OCI-LY7 (cell line): ENCODE measurements around the gene MTSS2. TPM values are rescaled to one million over a fixed set of nuclear protein-coding genes. Genes with fewer than 3 reads are reported as not detected.

Experiments
- BruUV-seq: library from RNA; stranded (reverse); fragments of 400-500 nt; replicated peaks from 2 replicates; lab custom pipeline; 2021; lab: Mats Ljungman, UMichigan
- CTCF ChIA-PET: fragments of 300-600 bp; sonication (Branson Sonifier 250); formaldehyde crosslinking; loops from one replicate; lab custom pipeline; 2022; ENCODE audit warnings: antibody characterized with exemption; ENCODE audit not compliant: unreplicated experiment; lab: Charles Lee
- POLR2A ChIA-PET: fragments of 300-600 bp; sonication (Branson Sonifier 250); formaldehyde crosslinking; loops from one replicate; lab custom pipeline; 2022; ENCODE audit warnings: antibody characterized with exemption; lab: Charles Lee
- DNase-seq: peaks from one replicate; pipeline ENCODE4 v3.0.0-alpha.2; 2015; ENCODE audit warnings: low spot score
- H2AFZ ChIP-seq: fragments of 200-600 bp; sonication (generic), shearing (Covaris generic); 2 replicates; pipeline ENCODE4 v1.6.1; 2014; ENCODE audit warnings: mild to moderate bottlenecking, antibody characterized with exemption, low read length, moderate library complexity
- H3K27ac ChIP-seq: fragments of 200-600 bp; sonication (generic); 2 replicates; pipeline ENCODE4 v1.5.1; 2014; ENCODE audit warnings: mixed run types, low read depth, mild to moderate bottlenecking, moderate library complexity, low read length, inconsistent platforms; ENCODE audit not compliant: poor library complexity, severe bottlenecking
- H3K36me3 ChIP-seq: fragments of 200-600 bp; sonication (generic); 2 replicates; pipeline ENCODE4 v1.6.1; 2014; ENCODE audit warnings: mild to moderate bottlenecking, antibody characterized with exemption, low read length, moderate library complexity, mixed read lengths; ENCODE audit not compliant: insufficient read depth
- H3K4me1 ChIP-seq: fragments of 200-600 bp; sonication (generic); 2 replicates; pipeline ENCODE4 v1.5.1; 2014; ENCODE audit warnings: mild to moderate bottlenecking, low read length; ENCODE audit not compliant: insufficient read depth, poor library complexity, severe bottlenecking
- H3K4me2 ChIP-seq: fragments of 200-600 bp; sonication (generic); 2 replicates; pipeline ENCODE4 v1.6.1; 2014; ENCODE audit warnings: mild to moderate bottlenecking, low read length
- H3K4me3 ChIP-seq: fragments of 200-600 bp; sonication (generic); 2 replicates; pipeline ENCODE4 v1.5.1; 2014; ENCODE audit warnings: mild to moderate bottlenecking, low read depth, low read length; ENCODE audit not compliant: poor library complexity, severe bottlenecking
- H3K79me2 ChIP-seq: fragments of 200-600 bp; sonication (generic); 2 replicates; pipeline ENCODE4 v1.6.1; 2016; ENCODE audit warnings: low read depth, mild to moderate bottlenecking, low read length, moderate library complexity, mixed read lengths; ENCODE audit not compliant: insufficient read depth
- H3K9me2 ChIP-seq: fragments of 200-600 bp; sonication (generic); 2 replicates; pipeline ENCODE4 v1.6.1; 2016; ENCODE audit warnings: mild to moderate bottlenecking, low read length, mixed read lengths; ENCODE audit not compliant: insufficient read depth
- H3K9me3 ChIP-seq: fragments of 200-600 bp; sonication (generic); 2 replicates; pipeline ENCODE4 v1.6.1; 2014; ENCODE audit warnings: mild to moderate bottlenecking, mixed run types, low read length, mixed read lengths
- H4K20me1 ChIP-seq: fragments of 200-600 bp; sonication (generic); 2 replicates; pipeline ENCODE4 v1.6.1; 2014; ENCODE audit warnings: mild to moderate bottlenecking, antibody characterized with exemption, low read length, moderate library complexity, mixed read lengths; ENCODE audit not compliant: insufficient read depth
- EZH2phosphoT487 ChIP-seq: fragments of 200-600 bp; sonication (generic); IDR thresholded peaks from 2 replicates; pipeline ENCODE4 v1.6.1; 2018; ENCODE audit warnings: low read depth, borderline replicate concordance, mild to moderate bottlenecking, mixed run types, antibody characterized with exemption, low read length, moderate library complexity, mixed read lengths
- intact Hi-C: fragments of 100-400 bp; cut with micrococcal nuclease; formaldehyde crosslinking; loops from one replicate; pipeline ENCODE4 v1.10.0; 2022; ENCODE audit not compliant: unreplicated experiment
- total RNA-seq, 2 experiments: library from RNA; depleted of rRNA in 1 of 2; stranded (reverse); fragments of >200 nt in 1 of 2; shearing (Covaris generic) in 1 of 2; gene quantifications; 2 replicates each; pipeline ENCODE4 v1.2.3, GENCODE V29; 2014 to 2022
- TF ChIP-seq, protein P1 (sequence below): fragments of 200-600 bp; sonication (generic); conservative IDR thresholded peaks from 2 replicates; pipeline ENCODE4 v1.5.1; 2014; ENCODE audit warnings: mild to moderate bottlenecking, antibody characterized with exemption, low read length, moderate library complexity, mixed read lengths

The MTSS2 gene
- total RNA-seq, 2 experiments from 2014 or later, result 0.17 to 0.19 TPM

DNA sequence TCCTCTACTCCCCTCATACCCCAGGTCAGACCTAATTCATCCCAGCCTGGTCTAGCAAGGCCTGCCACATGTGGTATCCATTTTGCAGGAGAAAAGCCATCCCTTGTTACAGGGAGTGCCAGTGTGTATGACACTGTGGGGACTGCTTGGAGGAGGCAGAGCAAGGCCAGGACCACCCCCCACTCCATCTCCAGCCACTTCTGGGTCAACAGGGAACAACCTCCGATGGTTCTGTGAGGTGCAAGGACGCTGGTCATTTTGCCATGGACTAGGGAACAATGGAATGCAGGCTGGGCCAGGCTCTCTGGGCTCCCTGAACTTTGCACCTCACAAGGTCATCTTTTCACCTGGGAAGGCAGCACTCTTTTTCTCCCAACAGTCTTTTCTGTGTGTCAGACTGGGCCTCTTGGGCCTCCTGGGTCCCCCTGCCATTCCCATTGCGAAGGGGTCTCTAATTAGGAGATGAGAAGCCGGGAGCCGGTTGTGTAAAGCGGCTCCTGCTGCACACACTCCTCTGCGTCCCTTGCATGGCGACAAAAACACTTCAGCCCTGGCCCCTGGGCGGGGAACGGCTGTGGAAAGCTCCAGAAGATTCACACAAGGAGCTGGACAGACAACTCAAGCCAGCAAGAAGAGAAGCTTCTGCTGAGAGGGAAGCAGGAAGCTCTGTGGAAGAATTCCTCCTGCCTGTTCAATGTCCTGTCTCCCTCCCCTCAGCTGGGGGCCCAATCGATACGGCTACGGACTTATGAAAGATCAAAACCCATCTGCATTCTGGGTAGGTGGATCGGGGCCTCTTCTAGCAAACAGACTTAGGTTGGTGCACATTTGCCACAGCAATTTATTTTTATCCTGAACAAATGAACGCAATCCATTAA lies 38.5 kb upstream of the MTSS2 start:
- Histone ChIP-seq H3K36me3 (peaks cover 34% of the 10 kb centered on the region), H3K4me1 (no peaks in the 10 kb centered on the region), H3K9me3 (no peaks in the 10 kb centered on the region), H2AFZ (no peak overlapping the region), H3K4me3 (no peak overlapping the region), H4K20me1 (no peaks in the 10 kb centered on the region), H3K9me2 (no peaks in the 10 kb centered on the region), H3K79me2 (no peaks in the 10 kb centered on the region), H3K4me2 (no peak overlapping the region), H3K27ac (no peak overlapping the region)
- TF ChIP-seq, protein P1, sequence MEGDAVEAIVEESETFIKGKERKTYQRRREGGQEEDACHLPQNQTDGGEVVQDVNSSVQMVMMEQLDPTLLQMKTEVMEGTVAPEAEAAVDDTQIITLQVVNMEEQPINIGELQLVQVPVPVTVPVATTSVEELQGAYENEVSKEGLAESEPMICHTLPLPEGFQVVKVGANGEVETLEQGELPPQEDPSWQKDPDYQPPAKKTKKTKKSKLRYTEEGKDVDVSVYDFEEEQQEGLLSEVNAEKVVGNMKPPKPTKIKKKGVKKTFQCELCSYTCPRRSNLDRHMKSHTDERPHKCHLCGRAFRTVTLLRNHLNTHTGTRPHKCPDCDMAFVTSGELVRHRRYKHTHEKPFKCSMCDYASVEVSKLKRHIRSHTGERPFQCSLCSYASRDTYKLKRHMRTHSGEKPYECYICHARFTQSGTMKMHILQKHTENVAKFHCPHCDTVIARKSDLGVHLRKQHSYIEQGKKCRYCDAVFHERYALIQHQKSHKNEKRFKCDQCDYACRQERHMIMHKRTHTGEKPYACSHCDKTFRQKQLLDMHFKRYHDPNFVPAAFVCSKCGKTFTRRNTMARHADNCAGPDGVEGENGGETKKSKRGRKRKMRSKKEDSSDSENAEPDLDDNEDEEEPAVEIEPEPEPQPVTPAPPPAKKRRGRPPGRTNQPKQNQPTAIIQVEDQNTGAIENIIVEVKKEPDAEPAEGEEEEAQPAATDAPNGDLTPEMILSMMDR, result no peak
- no peak for TF ChIP-seq EZH2phosphoT487
- ChIA-PET POLR2A (no interaction called here), CTCF (no interaction called here)
- BruUV-seq, result no TSS peak
- no peak for DNase-seq
- intact Hi-C loops, result no loop called here

DNA sequence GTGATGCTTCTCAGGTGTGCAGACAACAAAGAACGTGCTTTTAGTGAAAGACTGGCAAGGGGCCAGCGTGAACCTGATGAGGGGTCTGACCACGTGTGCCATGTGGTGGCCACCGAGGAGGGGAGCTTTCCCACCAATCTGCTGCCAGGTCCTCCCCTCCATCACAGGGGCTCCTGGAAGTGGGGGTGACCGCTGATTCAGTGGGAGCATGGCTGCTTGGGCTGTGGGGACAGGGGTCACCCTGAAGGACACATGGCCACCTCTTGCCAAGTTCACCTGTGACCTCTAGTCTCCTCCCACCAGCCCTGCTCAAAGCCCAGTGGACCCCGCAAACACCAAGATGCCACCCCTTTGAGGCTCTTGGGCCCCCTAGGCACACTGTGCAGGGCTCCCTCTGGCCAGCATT lies 37.9 kb upstream of the MTSS2 start:
- ChIA-PET CTCF (no interaction called here), POLR2A (no interaction called here)
- TF ChIP-seq, protein P1, result no peak
- no peak for TF ChIP-seq EZH2phosphoT487

More for the DNA sequence above, 37.9 kb upstream of the MTSS2 start:
- Histone ChIP-seq H3K4me2 (no peak overlapping the region), H2AFZ (no peak overlapping the region), H3K9me3 (no peaks in the 10 kb centered on the region), H3K9me2 (no peaks in the 10 kb centered on the region), H3K79me2 (no peaks in the 10 kb centered on the region), H3K27ac (no peak overlapping the region), H3K4me3 (no peak overlapping the region), H3K36me3 (peaks cover 31% of the 10 kb centered on the region), H3K4me1 (no peaks in the 10 kb centered on the region), H4K20me1 (no peaks in the 10 kb centered on the region)
- no peak for DNase-seq
- intact Hi-C loops, result no loop called here
- BruUV-seq, result no TSS peak
